CD4-positive, alpha-beta T cell treated with Interleukin-15 for 4 hours (primary cell): ENCODE results near the gene BSX.

Source experiments
- DNase-seq: peaks from one replicate; pipeline ENCODE4 v3.0.0-alpha.2; 2020; ENCODE audit warnings: low spot score

Gene BSX

DNA sequence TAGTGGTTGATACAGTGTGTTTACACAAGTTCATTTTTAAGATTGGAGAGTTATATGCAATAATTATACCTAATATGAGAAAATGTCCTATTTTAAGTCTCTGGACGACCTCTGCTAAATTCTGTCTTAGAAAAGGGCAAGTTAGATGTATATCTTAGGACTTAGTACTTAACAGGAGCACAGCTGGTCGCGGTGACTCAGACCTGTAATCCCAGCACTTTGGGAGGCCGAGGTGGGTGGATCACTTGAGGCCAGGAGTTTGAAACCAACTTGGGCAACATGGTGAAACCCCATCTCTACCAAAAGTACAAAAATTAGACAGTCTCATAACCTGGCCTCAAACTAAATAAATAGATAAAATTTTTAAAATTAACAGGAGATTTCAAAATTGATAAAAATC is 27.2 kb downstream of the BSX start:
- no peak for DNase-seq

DNA sequence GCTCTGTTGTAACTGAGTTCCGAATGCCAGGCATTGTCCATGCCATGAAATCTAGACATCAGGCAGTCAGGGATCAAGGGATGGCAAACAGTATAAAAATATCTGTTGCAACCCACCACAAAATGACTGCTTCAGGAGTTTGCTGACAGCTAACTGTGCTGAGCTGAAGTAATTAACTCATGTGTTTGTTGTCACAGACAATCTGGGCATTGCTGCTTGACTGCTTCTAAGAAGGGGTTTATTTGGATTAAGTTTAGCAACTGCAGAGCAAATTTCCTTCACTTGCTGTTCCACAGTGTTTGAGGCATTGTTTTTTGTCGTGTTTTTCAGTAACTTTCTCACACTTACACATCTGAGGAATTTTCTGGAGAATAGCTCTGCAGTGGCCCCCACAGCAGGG is 30.4 kb downstream of the BSX start:
- no peak for DNase-seq

- DNase-seq, result no peak
Observed at GRCh38 chr11:122938557-122938956, 43.1 kb downstream of the BSX start.

GRCh38 chr11:122937983-122938382 is 43.7 kb downstream of the BSX start:
- DNase-seq, result no peak

GRCh38 chr11:122933416-122933815 is 48.2 kb downstream of the BSX start:
- DNase-seq, result no peak

DNA sequence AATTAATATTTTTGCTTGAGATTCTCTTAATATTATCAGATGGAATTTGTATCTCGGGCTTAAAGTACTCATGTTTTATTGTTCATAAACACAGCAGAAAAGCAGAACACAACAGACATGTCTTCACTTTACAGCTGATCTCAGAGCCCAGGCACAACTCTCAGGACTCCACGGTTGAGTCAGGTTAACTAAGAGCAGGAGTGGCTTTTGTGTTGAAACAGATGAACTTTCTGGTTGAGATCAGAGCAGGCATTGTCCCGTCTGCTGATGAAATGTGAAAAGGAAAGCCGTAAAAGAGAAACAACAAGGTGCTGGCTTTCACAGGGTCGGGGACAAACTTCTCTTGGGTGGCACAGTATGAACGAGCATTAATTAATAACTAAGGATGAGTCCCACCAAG is 50.1 kb downstream of the BSX start:
- DNase-seq, result no peak
